ENCODE measurements around the gene URB1. TPM values are rescaled to one million over a fixed set of nuclear protein-coding genes. Genes with fewer than 3 reads are reported as not detected.

URB1 gene
- total and polyA plus RNA-seq, 2 experiments from 2014 or later, result 7.7 to 44.1 TPM

GRCh38 chr21:32314806-32315205 lies 78.0 kb downstream of the URB1 start:
- peaks cover 5% of the 10 kb centered on the region for H3K27me3 Mint-ChIP-seq (ENCODE audit: insufficient read depth, low read depth, poor library complexity)
- peaks cover 4% of the 10 kb centered on the region; the same call in 1 of the 3 replicates for H3K4me1 Mint-ChIP-seq
- Histone ChIP-seq H3K4me3 (no peak overlapping the region), H3K4me1 (ENCODE audit: insufficient read depth) (no peaks in the 10 kb centered on the region), H3K36me3 (ENCODE audit: insufficient read depth) (peaks cover 42% of the 10 kb centered on the region), H2AFZ (no peak overlapping the region), H3K79me2 (replicated peaks; ENCODE audit: insufficient read depth) (no peaks in the 10 kb centered on the region; the same call in 1 of the 2 replicates), H3K4me2 (no peak overlapping the region), H4K20me1 (replicated peaks; ENCODE audit: insufficient read depth) (peaks cover 3% of the 10 kb centered on the region), H3K27ac (ENCODE audit: low read depth) (no peak overlapping the region), H3K27me3 (ENCODE audit: insufficient read depth) (no peaks in the 10 kb centered on the region), H3F3A (replicated peaks; ENCODE audit: low read depth) (no peaks in the 10 kb centered on the region), H3K9me2 (ENCODE audit: insufficient read depth) (no peaks in the 10 kb centered on the region)
- no peak overlapping the region for H3K27ac Mint-ChIP-seq
- H3K4me3 Mint-ChIP-seq, result no peak overlapping the region
- peaks cover 55% of the 10 kb centered on the region for H3K36me3 Mint-ChIP-seq (ENCODE audit: low read depth)
- ATAC-seq (no peak), DNase-seq (ENCODE audit: low spot score) (no peak)
- TF ChIP-seq POLR2AphosphoS5 (IDR thresholded peaks at IDR 0.05; ENCODE audit: low read depth), result no peak
- TF ChIP-seq CTCF (conservative IDR thresholded peaks at IDR 0.05; ENCODE audit: low read depth in 2 of 2), result no peak
- no peak for TF ChIP-seq EZH2 (IDR thresholded peaks at IDR 0.05; ENCODE audit: low read depth, unreplicated experiment)
- no peak for TF ChIP-seq ZNF331 (CRISPR knock-in tag; IDR thresholded peaks at IDR 0.05; ENCODE audit: low read depth)
- no peak for TF ChIP-seq STAT1 (IDR thresholded peaks at IDR 0.05; ENCODE audit: unreplicated experiment)
- TF ChIP-seq NANOG (IDR thresholded peaks at IDR 0.05; ENCODE audit: borderline replicate concordance), result no peak
- TF ChIP-seq, protein P1, sequence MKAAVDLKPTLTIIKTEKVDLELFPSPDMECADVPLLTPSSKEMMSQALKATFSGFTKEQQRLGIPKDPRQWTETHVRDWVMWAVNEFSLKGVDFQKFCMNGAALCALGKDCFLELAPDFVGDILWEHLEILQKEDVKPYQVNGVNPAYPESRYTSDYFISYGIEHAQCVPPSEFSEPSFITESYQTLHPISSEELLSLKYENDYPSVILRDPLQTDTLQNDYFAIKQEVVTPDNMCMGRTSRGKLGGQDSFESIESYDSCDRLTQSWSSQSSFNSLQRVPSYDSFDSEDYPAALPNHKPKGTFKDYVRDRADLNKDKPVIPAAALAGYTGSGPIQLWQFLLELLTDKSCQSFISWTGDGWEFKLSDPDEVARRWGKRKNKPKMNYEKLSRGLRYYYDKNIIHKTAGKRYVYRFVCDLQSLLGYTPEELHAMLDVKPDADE (IDR thresholded peaks at IDR 0.05), result no peak
- TF ChIP-seq ZNF114 (CRISPR knock-in tag; IDR thresholded peaks at IDR 0.05), result no peak
- TF ChIP-seq, protein P2, sequence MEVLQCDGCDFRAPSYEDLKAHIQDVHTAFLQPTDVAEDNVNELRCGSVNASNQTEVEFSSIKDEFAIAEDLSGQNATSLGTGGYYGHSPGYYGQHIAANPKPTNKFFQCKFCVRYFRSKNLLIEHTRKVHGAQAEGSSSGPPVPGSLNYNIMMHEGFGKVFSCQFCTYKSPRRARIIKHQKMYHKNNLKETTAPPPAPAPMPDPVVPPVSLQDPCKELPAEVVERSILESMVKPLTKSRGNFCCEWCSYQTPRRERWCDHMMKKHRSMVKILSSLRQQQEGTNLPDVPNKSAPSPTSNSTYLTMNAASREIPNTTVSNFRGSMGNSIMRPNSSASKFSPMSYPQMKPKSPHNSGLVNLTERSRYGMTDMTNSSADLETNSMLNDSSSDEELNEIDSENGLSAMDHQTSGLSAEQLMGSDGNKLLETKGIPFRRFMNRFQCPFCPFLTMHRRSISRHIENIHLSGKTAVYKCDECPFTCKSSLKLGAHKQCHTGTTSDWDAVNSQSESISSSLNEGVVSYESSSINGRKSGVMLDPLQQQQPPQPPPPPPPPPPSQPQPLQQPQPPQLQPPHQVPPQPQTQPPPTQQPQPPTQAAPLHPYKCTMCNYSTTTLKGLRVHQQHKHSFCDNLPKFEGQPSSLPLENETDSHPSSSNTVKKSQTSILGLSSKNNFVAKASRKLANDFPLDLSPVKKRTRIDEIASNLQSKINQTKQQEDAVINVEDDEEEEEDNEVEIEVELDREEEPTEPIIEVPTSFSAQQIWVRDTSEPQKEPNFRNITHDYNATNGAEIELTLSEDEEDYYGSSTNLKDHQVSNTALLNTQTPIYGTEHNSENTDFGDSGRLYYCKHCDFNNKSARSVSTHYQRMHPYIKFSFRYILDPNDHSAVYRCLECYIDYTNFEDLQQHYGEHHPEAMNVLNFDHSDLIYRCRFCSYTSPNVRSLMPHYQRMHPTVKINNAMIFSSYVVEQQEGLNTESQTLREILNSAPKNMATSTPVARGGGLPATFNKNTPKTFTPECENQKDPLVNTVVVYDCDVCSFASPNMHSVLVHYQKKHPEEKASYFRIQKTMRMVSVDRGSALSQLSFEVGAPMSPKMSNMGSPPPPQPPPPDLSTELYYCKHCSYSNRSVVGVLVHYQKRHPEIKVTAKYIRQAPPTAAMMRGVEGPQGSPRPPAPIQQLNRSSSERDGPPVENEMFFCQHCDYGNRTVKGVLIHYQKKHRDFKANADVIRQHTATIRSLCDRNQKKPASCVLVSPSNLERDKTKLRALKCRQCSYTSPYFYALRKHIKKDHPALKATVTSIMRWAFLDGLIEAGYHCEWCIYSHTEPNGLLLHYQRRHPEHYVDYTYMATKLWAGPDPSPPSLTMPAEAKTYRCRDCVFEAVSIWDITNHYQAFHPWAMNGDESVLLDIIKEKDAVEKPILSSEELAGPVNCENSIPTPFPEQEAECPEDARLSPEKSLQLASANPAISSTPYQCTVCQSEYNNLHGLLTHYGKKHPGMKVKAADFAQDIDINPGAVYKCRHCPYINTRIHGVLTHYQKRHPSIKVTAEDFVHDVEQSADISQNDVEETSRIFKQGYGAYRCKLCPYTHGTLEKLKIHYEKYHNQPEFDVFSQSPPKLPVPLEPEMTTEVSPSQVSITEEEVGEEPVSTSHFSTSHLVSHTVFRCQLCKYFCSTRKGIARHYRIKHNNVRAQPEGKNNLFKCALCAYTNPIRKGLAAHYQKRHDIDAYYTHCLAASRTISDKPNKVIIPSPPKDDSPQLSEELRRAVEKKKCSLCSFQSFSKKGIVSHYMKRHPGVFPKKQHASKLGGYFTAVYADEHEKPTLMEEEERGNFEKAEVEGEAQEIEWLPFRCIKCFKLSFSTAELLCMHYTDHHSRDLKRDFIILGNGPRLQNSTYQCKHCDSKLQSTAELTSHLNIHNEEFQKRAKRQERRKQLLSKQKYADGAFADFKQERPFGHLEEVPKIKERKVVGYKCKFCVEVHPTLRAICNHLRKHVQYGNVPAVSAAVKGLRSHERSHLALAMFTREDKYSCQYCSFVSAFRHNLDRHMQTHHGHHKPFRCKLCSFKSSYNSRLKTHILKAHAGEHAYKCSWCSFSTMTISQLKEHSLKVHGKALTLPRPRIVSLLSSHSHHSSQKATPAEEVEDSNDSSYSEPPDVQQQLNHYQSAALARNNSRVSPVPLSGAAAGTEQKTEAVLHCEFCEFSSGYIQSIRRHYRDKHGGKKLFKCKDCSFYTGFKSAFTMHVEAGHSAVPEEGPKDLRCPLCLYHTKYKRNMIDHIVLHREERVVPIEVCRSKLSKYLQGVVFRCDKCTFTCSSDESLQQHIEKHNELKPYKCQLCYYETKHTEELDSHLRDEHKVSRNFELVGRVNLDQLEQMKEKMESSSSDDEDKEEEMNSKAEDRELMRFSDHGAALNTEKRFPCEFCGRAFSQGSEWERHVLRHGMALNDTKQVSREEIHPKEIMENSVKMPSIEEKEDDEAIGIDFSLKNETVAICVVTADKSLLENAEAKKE (CRISPR knock-in tag; IDR thresholded peaks at IDR 0.05), result no peak
- TF ChIP-seq CREB1 (CRISPR knock-in tag; IDR thresholded peaks at IDR 0.05; ENCODE audit: low read depth), result no peak
- no peak for TF ChIP-seq EZH2phosphoT487 (IDR thresholded peaks at IDR 0.05; ENCODE audit: unreplicated experiment)
- TF ChIP-seq, protein P3, sequence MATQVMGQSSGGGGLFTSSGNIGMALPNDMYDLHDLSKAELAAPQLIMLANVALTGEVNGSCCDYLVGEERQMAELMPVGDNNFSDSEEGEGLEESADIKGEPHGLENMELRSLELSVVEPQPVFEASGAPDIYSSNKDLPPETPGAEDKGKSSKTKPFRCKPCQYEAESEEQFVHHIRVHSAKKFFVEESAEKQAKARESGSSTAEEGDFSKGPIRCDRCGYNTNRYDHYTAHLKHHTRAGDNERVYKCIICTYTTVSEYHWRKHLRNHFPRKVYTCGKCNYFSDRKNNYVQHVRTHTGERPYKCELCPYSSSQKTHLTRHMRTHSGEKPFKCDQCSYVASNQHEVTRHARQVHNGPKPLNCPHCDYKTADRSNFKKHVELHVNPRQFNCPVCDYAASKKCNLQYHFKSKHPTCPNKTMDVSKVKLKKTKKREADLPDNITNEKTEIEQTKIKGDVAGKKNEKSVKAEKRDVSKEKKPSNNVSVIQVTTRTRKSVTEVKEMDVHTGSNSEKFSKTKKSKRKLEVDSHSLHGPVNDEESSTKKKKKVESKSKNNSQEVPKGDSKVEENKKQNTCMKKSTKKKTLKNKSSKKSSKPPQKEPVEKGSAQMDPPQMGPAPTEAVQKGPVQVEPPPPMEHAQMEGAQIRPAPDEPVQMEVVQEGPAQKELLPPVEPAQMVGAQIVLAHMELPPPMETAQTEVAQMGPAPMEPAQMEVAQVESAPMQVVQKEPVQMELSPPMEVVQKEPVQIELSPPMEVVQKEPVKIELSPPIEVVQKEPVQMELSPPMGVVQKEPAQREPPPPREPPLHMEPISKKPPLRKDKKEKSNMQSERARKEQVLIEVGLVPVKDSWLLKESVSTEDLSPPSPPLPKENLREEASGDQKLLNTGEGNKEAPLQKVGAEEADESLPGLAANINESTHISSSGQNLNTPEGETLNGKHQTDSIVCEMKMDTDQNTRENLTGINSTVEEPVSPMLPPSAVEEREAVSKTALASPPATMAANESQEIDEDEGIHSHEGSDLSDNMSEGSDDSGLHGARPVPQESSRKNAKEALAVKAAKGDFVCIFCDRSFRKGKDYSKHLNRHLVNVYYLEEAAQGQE (IDR thresholded peaks at IDR 0.05; ENCODE audit: unreplicated experiment), result no peak
- TF ChIP-seq JUNB (IDR thresholded peaks at IDR 0.05; ENCODE audit: unreplicated experiment), result no peak
- H3K9me3 Mint-ChIP-seq, result no peaks in the 10 kb centered on the region
